ENCODE data around the gene P3R3URF.
"Not testable (repeated sequence)": the region's sequence is repeated elsewhere in the genome, so short reads cannot be mapped to it uniquely, and the experiment has no call there.

Gene P3R3URF

GRCh38 chr1:46176211-46176865, at the start of gene P3R3URF:
P3R3URF (minus strand) TSS chr1:46176488; CDS start chr1:46176471, 17 bp downstream.
- no peak for DNase-seq

- DNase-seq: no peak
These were observed 48.7 kb upstream of the P3R3URF start for GRCh38 chr1:46224966-46225365.

GRCh38 chr1:46223472-46223943, 47.2 kb upstream of the P3R3URF start:
- DNase-seq: no peak

- DNase-seq: not testable (repeated sequence)
These were observed 46.8 kb upstream of the P3R3URF start for GRCh38 chr1:46223055-46223454.

GRCh38 chr1:46221749-46222148, 45.5 kb upstream of the P3R3URF start:
- no peak for DNase-seq

GRCh38 chr1:46220808-46221207, 44.5 kb upstream of the P3R3URF start:
- no peak for DNase-seq

GRCh38 chr1:46219551-46220520, 43.5 kb upstream of the P3R3URF start:
- DNase-seq: no peak

GRCh38 chr1:46218443-46218842, 42.2 kb upstream of the P3R3URF start:
- no peak for DNase-seq

GRCh38 chr1:46215504-46215903, 39.2 kb upstream of the P3R3URF start:
- no peak for DNase-seq

- DNase-seq: no peak
These were observed 34.8 kb upstream of the P3R3URF start for GRCh38 chr1:46211051-46211450.

- no peak for DNase-seq
These were observed 34.3 kb upstream of the P3R3URF start for GRCh38 chr1:46210561-46210960.

- DNase-seq: no peak
These were observed 30.1 kb upstream of the P3R3URF start for GRCh38 chr1:46206399-46206798.

- DNase-seq: no peak
These were observed 29.5 kb upstream of the P3R3URF start for GRCh38 chr1:46205791-46206190.

GRCh38 chr1:46205141-46205540, 28.9 kb upstream of the P3R3URF start:
- DNase-seq: no peak

GRCh38 chr1:46204406-46204742, 28.1 kb upstream of the P3R3URF start:
- no peak for DNase-seq

GRCh38 chr1:46203738-46204405, 27.6 kb upstream of the P3R3URF start:
- no peak for DNase-seq

GRCh38 chr1:46199233-46199749, 23.0 kb upstream of the P3R3URF start:
- DNase-seq: no peak

- DNase-seq: no peak
These were observed 21.9 kb upstream of the P3R3URF start, which contains the start of gene POMGNT1 for GRCh38 chr1:46197964-46198811. POMGNT1 (minus strand) TSS chr1:46198434; CDS start chr1:46197821, 613 bp downstream.

- no peak for DNase-seq
These were observed 21.3 kb upstream of the P3R3URF start for GRCh38 chr1:46197560-46197963.

GRCh38 chr1:46196609-46197008, 20.3 kb upstream of the P3R3URF start:
- no peak for DNase-seq

GRCh38 chr1:46194641-46195193, 18.4 kb upstream of the P3R3URF start:
- no peak for DNase-seq
